MM.1S (cell line): Measurements from ENCODE around the gene BCO2.

Experiments
- DNase-seq: peaks from one replicate; pipeline ENCODE4 v3.0.0-alpha.2; 2015
- H2AFZ ChIP-seq: fragments of 300-600 bp; sonication (generic); 2 replicates; pipeline ENCODE4 v1.6.0; 2016; ENCODE audit warnings: antibody characterized with exemption, low read length
- H3F3A ChIP-seq: fragments of 300-600 bp; sonication (generic); 2 replicates; pipeline ENCODE4 v1.6.1; 2016; ENCODE audit warnings: mild to moderate bottlenecking, antibody characterized with exemption, low read length, moderate library complexity, mixed read lengths; ENCODE audit not compliant: insufficient read depth
- H3K27ac ChIP-seq: fragments of 300-600 bp; sonication (generic); 2 replicates; pipeline ENCODE4 v1.5.1; 2016; ENCODE audit warnings: mild to moderate bottlenecking, low read length
- H3K27me3 ChIP-seq: fragments of 300-600 bp; sonication (generic); replicated peaks from 2 replicates; pipeline ENCODE4 v1.6.0; 2016; ENCODE audit warnings: low read length; ENCODE audit not compliant: insufficient read depth
- H3K36me3 ChIP-seq: fragments of 300-600 bp; sonication (generic); replicated peaks from 2 replicates; pipeline ENCODE4 v1.6.1; 2016; ENCODE audit warnings: mild to moderate bottlenecking, low read length, mixed read lengths; ENCODE audit not compliant: insufficient read depth
- H3K4me1 ChIP-seq: fragments of 300-600 bp; sonication (generic); 2 replicates; pipeline ENCODE4 v1.6.1; 2016; ENCODE audit warnings: low read length, mixed read lengths
- H3K4me2 ChIP-seq: fragments of 300-600 bp; sonication (generic); 2 replicates; pipeline ENCODE4 v1.6.0; 2016; ENCODE audit warnings: low read depth, low read length
- H3K4me3 ChIP-seq: fragments of 300-600 bp; sonication (generic); 2 replicates; pipeline ENCODE4 v1.5.1; 2016; ENCODE audit warnings: low read length, mixed read lengths
- H3K79me2 ChIP-seq: fragments of 300-600 bp; sonication (generic); 2 replicates; pipeline ENCODE4 v1.6.1; 2016; ENCODE audit warnings: mixed run types, low read length, mixed read lengths
- H3K9ac ChIP-seq: fragments of 300-600 bp; sonication (generic); 2 replicates; pipeline ENCODE4 v1.6.1; 2016; ENCODE audit warnings: low read length, mixed read lengths
- H3K9me2 ChIP-seq: fragments of 300-600 bp; sonication (generic); replicated peaks from 2 replicates; pipeline ENCODE4 v1.6.1; 2016; ENCODE audit warnings: mild to moderate bottlenecking, low read length, mixed read lengths; ENCODE audit not compliant: insufficient read depth
- H3K9me3 ChIP-seq: fragments of 300-600 bp; sonication (generic); replicated peaks from 2 replicates; pipeline ENCODE4 v1.6.1; 2016; ENCODE audit warnings: mild to moderate bottlenecking, low read length, mixed read lengths; ENCODE audit not compliant: insufficient read depth
- H4K20me1 ChIP-seq: fragments of 300-600 bp; sonication (generic); 2 replicates; pipeline ENCODE4 v1.6.1; 2016; ENCODE audit warnings: mild to moderate bottlenecking, low read length, moderate library complexity, mixed read lengths; ENCODE audit not compliant: insufficient read depth
- EZH2 ChIP-seq: fragments of 300-600 bp; sonication (generic); optimal IDR thresholded peaks from 2 replicates; pipeline ENCODE3; 2017; ENCODE audit warnings: low read depth, mild to moderate bottlenecking, antibody characterized with exemption, low read length, mixed read lengths
- EZH2phosphoT487 ChIP-seq: fragments of 300-600 bp; sonication (generic); IDR thresholded peaks from 2 replicates; pipeline ENCODE4 v1.6.1; 2018; ENCODE audit warnings: antibody characterized with exemption, low read length
- TF ChIP-seq, protein P1 (sequence below): fragments of 300-600 bp; sonication (generic); IDR thresholded peaks from 2 replicates; pipeline ENCODE4 v1.5.1; 2016; ENCODE audit warnings: antibody characterized with exemption, low read length, mixed read lengths

Gene BCO2

DNA sequence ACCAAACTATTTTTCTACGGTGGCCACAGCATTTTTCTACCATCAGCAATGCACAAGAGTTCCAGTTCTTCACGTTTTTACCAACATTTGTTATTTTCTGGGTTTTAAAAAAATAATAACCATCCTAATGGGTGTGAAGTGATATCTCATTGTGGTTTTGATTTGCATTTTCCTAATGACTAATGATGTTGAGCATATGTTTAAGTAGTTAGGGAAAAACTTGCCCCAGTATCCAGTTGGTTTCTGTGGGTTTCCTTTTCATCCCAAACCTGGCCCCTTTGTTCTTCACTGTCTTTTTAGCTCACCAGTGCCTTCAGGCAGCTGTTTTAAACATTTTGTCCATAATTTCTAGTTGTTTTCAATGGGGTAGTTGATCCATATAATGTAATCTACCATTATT, 36.2 kb downstream of the BCO2 start:
- H3K4me2 ChIP-seq: no peak overlapping the region

DNA sequence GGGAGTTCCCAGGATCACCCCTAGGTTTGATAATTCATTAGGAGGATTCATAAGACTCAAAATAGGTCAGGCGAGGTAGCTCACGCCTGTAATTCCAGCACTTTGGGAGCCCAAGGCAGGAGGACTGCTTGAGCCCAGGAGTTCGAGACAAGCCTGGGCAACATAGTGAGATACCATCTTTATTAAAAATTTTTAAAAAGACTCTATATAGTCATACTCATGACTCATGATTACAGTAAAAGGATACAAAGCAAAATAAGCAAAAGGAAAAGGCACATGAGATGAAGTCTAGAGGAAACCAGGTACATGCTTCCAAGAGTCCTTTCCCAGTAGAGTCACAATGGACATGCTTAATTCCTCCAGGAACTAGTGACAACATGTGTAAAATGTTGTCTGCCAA, 37.0 kb downstream of the BCO2 start:
- no peaks in the 10 kb centered on the region for H4K20me1 ChIP-seq
- H3K36me3 ChIP-seq: no peaks in the 10 kb centered on the region
- H3K4me1 ChIP-seq: peaks cover 6% of the 10 kb centered on the region; the same call in 1 of the 2 replicates
- no peaks in the 10 kb centered on the region for H3F3A ChIP-seq
- no peaks in the 10 kb centered on the region for H3K27me3 ChIP-seq
- no peak overlapping the region for H2AFZ ChIP-seq
- no peak overlapping the region for H3K4me3 ChIP-seq
- no peaks in the 10 kb centered on the region for H3K9me2 ChIP-seq
- no peaks in the 10 kb centered on the region for H3K9me3 ChIP-seq
- no peak overlapping the region for H3K4me2 ChIP-seq
- TF ChIP-seq, protein P1, sequence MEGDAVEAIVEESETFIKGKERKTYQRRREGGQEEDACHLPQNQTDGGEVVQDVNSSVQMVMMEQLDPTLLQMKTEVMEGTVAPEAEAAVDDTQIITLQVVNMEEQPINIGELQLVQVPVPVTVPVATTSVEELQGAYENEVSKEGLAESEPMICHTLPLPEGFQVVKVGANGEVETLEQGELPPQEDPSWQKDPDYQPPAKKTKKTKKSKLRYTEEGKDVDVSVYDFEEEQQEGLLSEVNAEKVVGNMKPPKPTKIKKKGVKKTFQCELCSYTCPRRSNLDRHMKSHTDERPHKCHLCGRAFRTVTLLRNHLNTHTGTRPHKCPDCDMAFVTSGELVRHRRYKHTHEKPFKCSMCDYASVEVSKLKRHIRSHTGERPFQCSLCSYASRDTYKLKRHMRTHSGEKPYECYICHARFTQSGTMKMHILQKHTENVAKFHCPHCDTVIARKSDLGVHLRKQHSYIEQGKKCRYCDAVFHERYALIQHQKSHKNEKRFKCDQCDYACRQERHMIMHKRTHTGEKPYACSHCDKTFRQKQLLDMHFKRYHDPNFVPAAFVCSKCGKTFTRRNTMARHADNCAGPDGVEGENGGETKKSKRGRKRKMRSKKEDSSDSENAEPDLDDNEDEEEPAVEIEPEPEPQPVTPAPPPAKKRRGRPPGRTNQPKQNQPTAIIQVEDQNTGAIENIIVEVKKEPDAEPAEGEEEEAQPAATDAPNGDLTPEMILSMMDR: no peak
- TF ChIP-seq EZH2phosphoT487 (no peak), EZH2 (no peak)
- no peak overlapping the region for H3K9ac ChIP-seq
- no peak overlapping the region for H3K27ac ChIP-seq
- no peak for DNase-seq
- H3K79me2 ChIP-seq: no peaks in the 10 kb centered on the region

More for the DNA sequence above, 36.2 kb downstream of the BCO2 start:
- Histone ChIP-seq H2AFZ (no peak overlapping the region), H4K20me1 (no peaks in the 10 kb centered on the region), H3K27me3 (no peaks in the 10 kb centered on the region), H3K36me3 (no peaks in the 10 kb centered on the region), H3K79me2 (no peaks in the 10 kb centered on the region), H3K4me3 (no peak overlapping the region), H3F3A (no peaks in the 10 kb centered on the region), H3K9me2 (no peaks in the 10 kb centered on the region), H3K4me1 (peaks cover 6% of the 10 kb centered on the region; the same call in 1 of the 2 replicates), H3K9ac (no peak overlapping the region), H3K9me3 (no peaks in the 10 kb centered on the region), H3K27ac (no peak overlapping the region)
- no peak for DNase-seq
- TF ChIP-seq EZH2 (no peak), EZH2phosphoT487 (no peak)
- TF ChIP-seq, protein P1: no peak

DNA sequence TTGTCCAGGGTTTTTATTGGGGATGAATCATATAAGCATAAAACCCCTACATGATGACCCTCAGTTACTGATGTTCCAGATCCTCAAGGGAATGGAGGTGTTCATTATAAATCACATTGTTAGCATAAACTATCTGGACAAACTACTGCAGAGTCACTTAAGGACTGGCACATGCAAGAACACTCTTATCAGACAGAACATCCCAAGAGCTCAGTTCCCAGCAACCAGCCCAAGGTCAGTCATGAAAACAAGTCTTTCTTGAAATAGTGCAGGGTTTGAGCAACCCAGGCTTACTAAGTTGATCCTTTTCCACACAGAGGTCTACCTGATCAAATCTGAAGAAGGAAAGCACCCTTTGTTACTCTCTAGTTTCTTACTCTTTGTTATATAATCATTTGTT, 37.4 kb downstream of the BCO2 start:
- no peak for DNase-seq
- no peaks in the 10 kb centered on the region for H3K27me3 ChIP-seq
- no peaks in the 10 kb centered on the region for H3K79me2 ChIP-seq
- TF ChIP-seq EZH2: no peak
- no peak for TF ChIP-seq EZH2phosphoT487
- TF ChIP-seq, protein P1: no peak
- no peaks in the 10 kb centered on the region for H3K9me3 ChIP-seq
- H3K9ac ChIP-seq: no peak overlapping the region
- H3K9me2 ChIP-seq: no peaks in the 10 kb centered on the region
- no peak overlapping the region for H3K4me3 ChIP-seq
- no peak overlapping the region for H2AFZ ChIP-seq
- H3K36me3 ChIP-seq: no peaks in the 10 kb centered on the region
- H3K4me2 ChIP-seq: no peak overlapping the region
- H3K27ac ChIP-seq: no peak overlapping the region
- no peaks in the 10 kb centered on the region for H3F3A ChIP-seq
- peaks cover 6% of the 10 kb centered on the region; the same call in 1 of the 2 replicates for H3K4me1 ChIP-seq
- H4K20me1 ChIP-seq: no peaks in the 10 kb centered on the region

DNA sequence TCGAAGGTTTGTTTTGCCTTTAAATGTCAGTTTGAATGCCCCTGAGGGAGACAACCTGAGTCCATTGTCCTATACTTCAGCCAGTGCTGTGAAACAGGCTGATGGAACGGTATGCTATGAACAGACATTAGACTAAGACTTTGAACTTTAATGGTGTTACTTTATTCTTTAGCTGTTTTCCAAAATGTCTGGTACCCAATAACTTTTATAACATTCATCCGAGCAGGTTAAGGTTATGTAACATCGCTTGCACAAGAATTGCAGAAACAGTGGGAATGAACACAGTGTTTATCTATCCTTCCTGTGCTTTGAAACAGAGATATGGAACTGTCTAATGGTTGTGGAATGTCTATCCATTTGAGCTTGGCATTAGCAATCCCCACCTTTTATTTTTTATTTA, 38.4 kb downstream of the BCO2 start:
- H3K4me1 ChIP-seq: peaks cover 6% of the 10 kb centered on the region; the same call in 1 of the 2 replicates
- no peaks in the 10 kb centered on the region for H3K79me2 ChIP-seq
- H3K9me3 ChIP-seq: no peaks in the 10 kb centered on the region
- no peak for DNase-seq
- H4K20me1 ChIP-seq: no peaks in the 10 kb centered on the region
- no peaks in the 10 kb centered on the region for H3F3A ChIP-seq
- no peak overlapping the region for H3K9ac ChIP-seq
- H3K4me2 ChIP-seq: no peak overlapping the region
- no peaks in the 10 kb centered on the region for H3K36me3 ChIP-seq
- TF ChIP-seq, protein P1: no peak
- TF ChIP-seq EZH2phosphoT487: no peak
- no peak for TF ChIP-seq EZH2
- no peak overlapping the region for H2AFZ ChIP-seq
- H3K27ac ChIP-seq: no peak overlapping the region
- no peaks in the 10 kb centered on the region for H3K9me2 ChIP-seq
- H3K27me3 ChIP-seq: no peaks in the 10 kb centered on the region
- no peak overlapping the region for H3K4me3 ChIP-seq
